CD4-positive, alpha-beta T cell treated with Interleukin-15 for 1 hour (primary cell): Measurements from ENCODE around the gene PCDHB11.
"Not testable (repeated sequence)": the region's sequence is repeated elsewhere in the genome, so short reads cannot be mapped to it uniquely, and the experiment has no call there.

Source experiments
- DNase-seq: peaks from one replicate; pipeline ENCODE4 v3.0.0-alpha.2; 2020

Gene PCDHB11

GRCh38 chr5:141199359-141200235, at the start of gene PCDHB11:
PCDHB11 (plus strand) TSS chr5:141199627; CDS start chr5:141199775, 148 bp downstream.
- DNase-seq = no peak

- no peak for DNase-seq
These were observed 49.6 kb upstream of the PCDHB11 start, which contains the start of gene PCDHB6 for GRCh38 chr5:141149812-141150211. PCDHB6 (plus strand) TSS chr5:141150057; CDS start chr5:141150258, 201 bp downstream.

GRCh38 chr5:141150224-141150992, 49.0 kb upstream of the PCDHB11 start:
- DNase-seq = no peak

GRCh38 chr5:141150993-141151325, 48.5 kb upstream of the PCDHB11 start:
- DNase-seq = no peak

- not testable (repeated sequence) for DNase-seq
These were observed 47.8 kb upstream of the PCDHB11 start for GRCh38 chr5:141151632-141152031.

GRCh38 chr5:141152096-141152495, 47.3 kb upstream of the PCDHB11 start:
- DNase-seq = not testable (repeated sequence)

DNA sequence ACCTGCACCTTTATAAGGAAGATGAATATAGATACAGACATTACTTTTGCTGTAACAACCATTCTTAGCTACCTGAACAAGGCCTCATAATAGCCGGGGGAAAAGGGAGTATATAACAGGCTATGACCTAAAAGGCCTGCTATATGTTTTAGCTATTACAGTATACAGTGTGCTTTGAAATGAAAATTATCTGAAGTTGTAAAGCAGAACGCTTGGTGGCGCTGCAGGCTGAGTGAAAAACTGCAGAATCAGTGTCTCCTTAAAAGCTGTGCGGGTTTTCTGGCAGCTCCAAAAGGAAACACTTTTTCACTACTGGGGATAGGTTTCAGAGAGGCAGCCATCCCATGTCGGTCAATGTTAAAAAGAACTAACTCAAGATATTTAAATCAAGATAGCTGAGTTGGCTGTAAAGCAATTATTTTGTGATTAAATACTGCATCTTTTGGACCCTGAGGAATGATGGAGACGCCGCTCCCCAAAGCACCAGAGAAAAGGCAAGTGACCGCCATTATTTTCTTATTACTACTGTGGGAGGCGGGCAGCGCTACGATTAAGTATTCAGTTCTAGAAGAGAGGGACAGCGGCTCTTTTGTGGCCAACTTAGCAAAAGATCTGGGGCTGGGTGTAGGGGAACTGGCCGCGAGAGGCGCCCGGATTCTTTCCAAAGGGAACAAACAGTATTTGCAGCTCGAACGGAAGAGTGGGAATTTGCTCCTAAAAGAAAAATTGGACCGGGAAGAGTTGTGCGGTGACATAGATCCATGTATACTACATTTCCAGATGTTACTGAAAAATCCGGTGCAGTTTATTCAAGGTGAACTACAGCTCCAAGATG, 43.7 kb upstream of the PCDHB11 start:
- DNase-seq = no peak

GRCh38 chr5:141157356-141157755, 42.1 kb upstream of the PCDHB11 start:
- DNase-seq = not testable (repeated sequence)

- DNase-seq = not testable (repeated sequence)
These were observed 41.5 kb upstream of the PCDHB11 start for GRCh38 chr5:141157901-141158300.

- DNase-seq = no peak
These were observed 26.8 kb upstream of the PCDHB11 start, which contains the start of gene PCDHB7 for GRCh38 chr5:141172381-141173204. PCDHB7 (plus strand) TSS chr5:141172644; CDS start chr5:141172836, 192 bp downstream.

GRCh38 chr5:141174291-141175104, 24.9 kb upstream of the PCDHB11 start:
- DNase-seq = not testable (repeated sequence)

- no peak for DNase-seq
These were observed 23.5 kb upstream of the PCDHB11 start for GRCh38 chr5:141175933-141176332.

DNA sequence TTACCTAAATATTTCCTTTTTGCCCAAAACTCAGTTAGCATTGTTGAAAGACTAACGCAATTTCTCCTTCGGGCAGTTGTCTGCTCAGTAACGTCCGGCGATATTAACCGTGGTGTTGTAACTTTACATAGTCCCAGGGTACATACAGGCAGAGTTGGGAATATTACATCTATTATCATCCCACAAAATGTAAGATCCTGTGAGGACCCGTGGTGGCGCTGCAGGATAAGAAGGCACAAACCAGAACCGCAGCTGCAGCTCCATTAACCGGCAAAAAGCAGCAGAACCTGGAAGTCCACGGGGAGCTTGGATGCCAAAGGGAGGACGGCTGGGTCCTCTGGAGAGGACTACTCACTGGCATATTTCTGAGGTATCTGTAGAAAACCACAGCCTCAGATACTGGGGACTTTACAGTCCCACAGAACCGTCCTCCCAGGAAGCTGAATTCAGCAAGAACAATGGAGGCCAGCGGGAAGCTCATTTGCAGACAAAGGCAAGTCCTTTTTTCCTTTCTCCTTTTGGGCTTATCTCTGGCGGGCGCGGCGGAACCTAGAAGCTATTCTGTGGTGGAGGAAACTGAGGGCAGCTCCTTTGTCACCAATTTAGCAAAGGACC, 21.7 kb upstream of the PCDHB11 start, which contains the start of gene PCDHB8:
TSS of gene PCDHB8 (plus strand) at position 214 of the 615 bp plus-strand sequence. CDS start at position 459, 245 bp downstream.
- not testable (repeated sequence) for DNase-seq

- not testable (repeated sequence) for DNase-seq
These were observed 20.1 kb upstream of the PCDHB11 start for GRCh38 chr5:141179371-141179770.

GRCh38 chr5:141179876-141180275, 19.6 kb upstream of the PCDHB11 start:
- DNase-seq = not testable (repeated sequence)

DNA sequence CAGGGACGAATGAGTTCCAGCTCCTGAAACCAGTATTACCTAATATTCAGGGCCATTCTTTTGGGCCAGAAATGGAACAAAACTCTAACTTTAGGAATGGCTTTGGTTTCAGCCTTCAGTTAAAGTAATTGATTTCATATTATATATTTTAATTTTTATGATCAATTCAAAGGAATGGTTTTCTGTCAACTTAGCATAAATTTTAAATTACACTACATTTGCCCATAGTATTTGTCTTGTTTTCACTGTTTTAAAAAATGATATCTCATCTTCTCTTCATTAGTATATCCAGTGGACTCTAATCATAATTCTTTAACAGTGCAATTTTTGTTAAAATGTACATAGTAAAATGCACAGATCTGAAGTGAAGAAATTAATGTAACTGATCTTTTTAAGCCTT, 19.1 kb upstream of the PCDHB11 start:
- DNase-seq = no peak

DNA sequence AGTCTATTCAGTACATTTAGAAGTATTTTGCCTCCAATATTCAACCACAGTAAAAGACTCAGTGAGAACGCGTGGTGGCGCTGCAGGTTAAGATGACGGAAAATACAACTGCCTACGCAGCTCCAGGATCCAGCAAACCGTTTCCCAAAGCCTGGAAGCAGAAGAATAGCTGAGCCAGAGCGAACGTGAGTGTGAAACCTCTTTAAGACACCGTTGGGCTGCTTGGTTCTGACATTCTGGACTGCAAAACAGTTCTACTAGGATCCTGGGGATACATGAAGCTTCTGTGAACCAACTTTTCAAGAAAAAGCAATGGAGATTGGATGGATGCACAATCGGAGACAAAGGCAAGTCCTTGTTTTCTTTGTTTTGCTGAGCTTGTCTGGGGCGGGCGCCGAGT, 17.2 kb upstream of the PCDHB11 start, which contains the start of gene PCDHB16:
TSS of gene PCDHB16 (plus strand) at position 140 of the 400 bp plus-strand sequence. CDS start at position 313, 173 bp downstream.
- DNase-seq = no peak

- not testable (repeated sequence) for DNase-seq
These were observed 15.1 kb upstream of the PCDHB11 start for GRCh38 chr5:141184117-141184855.

GRCh38 chr5:141186897-141187512, 12.4 kb upstream of the PCDHB11 start, which contains the start of gene PCDHB9:
PCDHB9 (plus strand) TSS chr5:141187161; CDS start chr5:141187319, 158 bp downstream.
- DNase-seq = no peak
